Kidney glomerular epithelial cell (primary cell): ENCODE data around the gene CDC14A.
"Not testable (repeated sequence)": the region's sequence is repeated elsewhere in the genome, so short reads cannot be mapped to it uniquely, and the experiment has no call there.

ENCODE experiments used
- DNase-seq: peaks from one replicate; lab custom pipeline; 2025; lab: John Stamatoyannopoulos, UW

The CDC14A gene

DNA sequence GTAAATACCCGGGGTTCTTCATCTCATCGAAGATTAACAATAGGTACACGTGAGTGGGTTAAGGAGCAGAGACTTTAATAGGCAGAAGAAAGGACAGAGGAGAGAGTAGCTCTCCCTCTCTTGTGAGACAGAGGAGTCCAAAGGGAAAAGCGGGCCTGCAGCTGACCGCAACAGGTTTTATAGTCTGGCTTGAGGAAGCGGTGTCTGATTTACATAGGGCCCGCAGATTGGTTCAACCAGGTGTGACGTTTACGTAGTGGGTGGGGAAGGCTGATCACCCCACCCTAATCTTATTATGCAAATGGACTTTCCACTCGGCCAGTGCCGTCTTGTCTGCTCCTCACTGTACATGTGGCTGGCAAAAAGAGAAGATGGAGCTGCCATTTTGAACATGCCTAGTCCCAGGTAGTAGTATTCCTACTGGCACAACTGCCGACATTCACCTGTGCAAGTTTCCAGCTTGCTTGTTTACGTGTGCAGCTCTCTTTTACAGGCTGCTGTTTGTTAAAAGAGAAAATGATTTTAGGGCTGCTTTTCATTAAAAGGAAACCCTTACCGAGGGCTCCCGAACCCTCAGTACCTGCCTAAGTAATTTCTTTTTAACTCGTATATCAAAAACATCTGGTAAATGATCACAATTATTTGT, 10.6 kb downstream of the CDC14A start:
- DNase-seq: peak; percentile 49

DNA sequence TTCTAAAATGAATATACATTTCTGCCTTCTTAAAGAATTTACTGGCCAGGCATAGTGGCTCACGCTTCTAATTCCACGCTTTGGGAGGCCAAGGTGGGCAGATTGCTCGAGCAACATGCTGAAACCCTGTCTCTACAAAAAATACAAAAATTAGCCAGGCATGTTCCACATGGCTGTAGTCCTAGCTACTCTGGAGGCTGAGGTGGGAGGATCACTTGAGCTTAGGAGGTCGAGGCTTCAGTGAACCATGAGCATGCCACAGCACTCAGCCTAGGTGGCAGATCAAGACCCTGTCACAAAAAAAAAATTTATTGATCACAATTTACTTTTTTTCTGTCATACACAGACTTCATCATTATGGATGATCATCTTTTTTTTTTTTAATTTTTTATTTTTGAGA, 11.5 kb downstream of the CDC14A start:
- DNase-seq: no peak

DNA sequence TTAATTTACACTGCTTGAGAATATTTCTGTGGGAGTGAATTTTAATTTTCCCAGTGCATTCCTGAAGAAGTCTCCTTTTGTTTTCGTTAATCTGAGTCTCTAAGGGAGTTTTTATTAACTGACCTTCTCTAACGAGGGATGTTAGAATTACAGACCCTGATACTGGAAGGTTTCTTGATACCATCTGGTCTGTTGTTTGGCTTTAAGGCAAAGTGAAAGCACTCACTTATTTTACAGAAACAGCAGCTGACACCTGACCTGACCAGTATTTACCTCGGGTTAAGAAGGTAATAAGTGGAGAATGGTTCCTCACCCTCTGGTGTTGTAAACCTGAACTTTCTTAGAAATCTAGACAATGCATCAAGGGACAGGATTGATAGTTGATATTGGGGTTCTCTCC, 12.4 kb downstream of the CDC14A start:
- peak; percentile 27 for DNase-seq

DNA sequence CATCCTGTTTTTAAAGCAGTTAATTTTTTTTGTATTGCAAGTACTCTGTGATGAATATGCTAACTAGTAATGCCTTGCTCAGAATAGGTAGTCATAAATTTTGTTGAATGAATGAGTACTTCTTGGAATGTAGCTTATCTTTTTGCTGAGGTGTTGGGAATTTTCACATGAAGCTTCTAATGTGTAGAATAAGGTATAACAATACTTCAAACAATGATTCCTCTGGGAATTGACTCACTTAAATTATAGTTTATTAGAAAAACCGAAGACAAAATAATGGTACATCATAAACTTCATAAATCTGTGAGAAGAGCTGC, 13.9 kb downstream of the CDC14A start:
- DNase-seq: no peak

GRCh38 chr1:100369339-100369738, 17.0 kb downstream of the CDC14A start:
- DNase-seq: not testable (repeated sequence)

GRCh38 chr1:100373953-100374352, 21.6 kb downstream of the CDC14A start:
- not testable (repeated sequence) for DNase-seq

DNA sequence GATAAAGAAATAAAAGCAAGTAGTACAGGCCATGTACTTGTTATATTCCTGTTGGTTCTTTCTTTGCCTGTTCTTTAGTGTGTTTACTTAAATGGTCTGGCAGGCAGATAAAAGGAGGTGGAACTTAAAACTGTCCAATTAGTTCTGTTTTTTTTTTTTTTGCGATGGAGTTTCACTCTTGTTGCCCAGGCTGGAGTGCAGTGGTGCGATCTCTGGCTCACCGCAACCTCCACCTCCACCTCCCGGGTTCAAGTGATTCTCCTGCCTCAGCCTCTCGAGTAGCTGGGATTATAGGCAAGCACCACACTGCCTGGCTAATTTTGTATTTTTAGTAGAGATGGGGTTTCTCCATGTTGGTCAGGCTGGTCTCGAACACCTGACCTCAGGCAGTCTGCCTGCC, 24.6 kb downstream of the CDC14A start:
- not testable (repeated sequence) for DNase-seq

GRCh38 chr1:100377590-100378361, 25.5 kb downstream of the CDC14A start:
- DNase-seq: no peak

- no peak for DNase-seq
These were observed 26.6 kb downstream of the CDC14A start for GRCh38 chr1:100378956-100379355.

GRCh38 chr1:100380635-100381034, 28.3 kb downstream of the CDC14A start:
- no peak for DNase-seq

- DNase-seq: no peak
These were observed 30.4 kb downstream of the CDC14A start for GRCh38 chr1:100382657-100383056.

DNA sequence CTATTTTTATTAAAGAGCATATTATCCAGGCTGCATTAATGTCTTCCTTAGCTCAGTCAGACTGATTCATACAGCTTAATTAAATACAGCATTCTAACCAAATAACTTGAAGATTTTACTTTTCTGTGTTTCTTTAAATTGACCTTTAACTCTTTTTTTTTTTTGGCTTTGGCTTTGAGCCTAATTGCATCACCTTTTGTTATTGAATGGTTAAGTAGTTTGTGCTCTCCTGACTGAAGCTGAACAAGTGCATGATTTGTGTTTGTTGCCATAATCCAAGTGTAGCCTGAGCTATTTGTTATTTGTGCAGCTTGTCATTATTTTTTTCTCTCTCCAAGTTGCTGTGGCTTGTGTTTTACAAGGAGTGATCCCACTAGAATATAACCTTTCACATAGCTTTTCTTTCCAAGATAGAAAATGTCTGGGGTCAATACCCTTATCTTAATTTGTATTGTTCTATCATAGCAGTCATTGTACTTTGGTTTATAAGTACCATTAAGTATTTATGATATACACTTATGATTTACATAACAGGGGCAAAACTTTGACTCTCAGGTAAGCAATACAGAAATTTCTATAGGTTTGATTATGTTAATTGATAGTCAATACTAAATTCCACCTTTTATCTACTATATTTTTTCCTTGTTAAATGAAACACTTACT, 31.6 kb downstream of the CDC14A start:
- no peak for DNase-seq

DNA sequence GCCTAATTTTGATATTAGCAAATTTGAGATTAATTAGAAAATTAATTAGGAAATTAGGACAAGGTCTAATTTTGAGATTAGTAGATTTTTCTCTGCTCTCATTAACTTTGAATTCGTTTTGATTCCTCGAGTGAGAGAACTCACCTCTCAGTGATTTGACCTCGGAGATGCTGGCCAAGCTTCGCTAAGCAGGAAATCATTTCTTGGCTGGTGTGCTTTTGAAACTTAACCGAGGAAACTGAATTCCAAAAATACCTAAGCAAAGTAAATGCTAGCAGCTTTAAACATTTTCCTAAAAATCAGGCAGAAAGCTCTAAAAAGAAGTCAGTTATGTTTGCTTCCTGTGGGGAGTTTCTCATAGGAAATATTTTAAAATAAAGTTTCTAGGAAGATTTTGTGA, 34.9 kb downstream of the CDC14A start:
- DNase-seq: peak; percentile 26

GRCh38 chr1:100387657-100388350, 35.5 kb downstream of the CDC14A start:
- no peak for DNase-seq

GRCh38 chr1:100390531-100390930, 38.2 kb downstream of the CDC14A start:
- DNase-seq: no peak

DNA sequence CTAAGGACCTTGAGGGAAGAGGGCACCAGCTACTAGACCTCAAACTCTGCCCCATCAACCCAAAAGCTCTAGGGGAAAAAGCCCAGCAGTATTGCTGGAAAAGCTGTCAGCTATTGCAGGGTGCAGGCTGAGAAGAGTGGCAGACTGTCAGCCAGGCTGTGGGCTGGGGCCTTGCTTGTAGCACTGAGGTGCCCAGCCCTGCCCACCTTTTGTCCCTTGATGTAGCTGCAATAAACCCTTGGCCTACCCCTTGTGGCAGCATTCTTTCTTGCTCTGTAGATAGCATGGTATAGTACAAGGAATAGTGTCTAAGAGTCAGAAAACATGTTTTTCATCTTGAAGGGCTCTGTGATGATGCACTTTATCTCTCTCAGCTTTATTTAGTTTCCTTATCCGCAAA, 39.4 kb downstream of the CDC14A start:
- no peak for DNase-seq

- no peak for DNase-seq
These were observed 40.5 kb downstream of the CDC14A start for GRCh38 chr1:100392756-100393155.

- DNase-seq: no peak
These were observed 42.0 kb downstream of the CDC14A start for GRCh38 chr1:100394285-100394684.

GRCh38 chr1:100395913-100396312, 43.6 kb downstream of the CDC14A start:
- DNase-seq: no peak

DNA sequence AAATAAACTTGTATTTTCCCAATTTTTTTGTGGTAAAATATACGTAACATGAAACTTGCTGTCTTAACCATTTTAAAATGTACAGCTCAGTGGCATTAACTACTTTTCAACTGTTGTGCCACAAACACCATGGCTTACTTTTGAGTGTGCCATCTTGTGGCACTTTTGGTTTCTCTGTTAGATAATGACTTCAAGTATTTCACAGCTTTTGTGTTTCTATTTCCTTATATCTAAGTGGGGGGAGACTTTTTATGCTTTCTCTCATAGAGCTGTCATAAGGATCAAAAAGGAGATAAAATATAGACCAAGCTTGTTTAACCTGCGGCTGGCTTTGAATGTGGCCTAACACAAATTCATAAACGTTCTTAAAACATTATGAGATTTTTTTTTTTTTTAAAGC, 44.3 kb downstream of the CDC14A start:
- no peak for DNase-seq

DNA sequence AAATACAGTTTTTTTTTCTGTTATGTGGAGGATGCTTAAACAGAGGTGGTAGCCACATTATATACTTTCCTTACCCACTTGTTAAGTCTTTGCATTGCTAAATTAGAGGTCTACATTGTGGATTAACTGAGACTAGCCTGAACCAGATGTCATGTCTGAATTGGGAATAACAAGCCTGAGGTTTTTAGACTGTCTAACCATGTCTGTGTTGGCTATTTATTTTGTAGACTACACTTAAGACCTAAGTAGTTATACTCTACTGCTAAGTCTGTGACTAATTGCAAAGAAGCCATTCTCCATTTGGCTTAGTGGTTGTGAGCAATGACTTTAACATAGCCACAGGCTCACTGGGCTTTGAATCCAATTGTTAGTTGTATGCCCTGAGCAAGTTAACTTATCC, 45.4 kb downstream of the CDC14A start:
- DNase-seq: no peak

DNA sequence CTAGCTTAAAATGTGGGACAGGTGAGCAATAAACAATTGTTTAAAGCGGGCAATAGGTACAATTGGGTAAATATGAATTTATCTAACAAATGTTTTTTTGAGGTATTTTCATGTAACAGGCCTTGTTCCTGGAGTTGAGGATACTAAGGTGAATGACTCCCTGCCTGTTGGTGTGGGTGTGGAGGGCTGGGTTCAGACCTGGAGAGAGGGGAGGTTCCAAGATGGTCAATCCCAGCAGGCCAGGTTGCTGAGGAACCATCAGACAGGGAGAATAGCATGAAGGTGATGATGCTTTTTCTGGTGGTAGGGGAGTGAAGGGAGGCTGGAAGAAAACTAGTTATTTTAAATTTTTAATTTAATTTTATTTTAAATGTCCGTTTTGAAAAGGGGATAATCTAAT, 46.3 kb downstream of the CDC14A start:
- DNase-seq: no peak

GRCh38 chr1:100400404-100400803, 48.1 kb downstream of the CDC14A start:
- no peak for DNase-seq
